ENCODE data around the gene PLPPR3.

PLPPR3 gene

DNA sequence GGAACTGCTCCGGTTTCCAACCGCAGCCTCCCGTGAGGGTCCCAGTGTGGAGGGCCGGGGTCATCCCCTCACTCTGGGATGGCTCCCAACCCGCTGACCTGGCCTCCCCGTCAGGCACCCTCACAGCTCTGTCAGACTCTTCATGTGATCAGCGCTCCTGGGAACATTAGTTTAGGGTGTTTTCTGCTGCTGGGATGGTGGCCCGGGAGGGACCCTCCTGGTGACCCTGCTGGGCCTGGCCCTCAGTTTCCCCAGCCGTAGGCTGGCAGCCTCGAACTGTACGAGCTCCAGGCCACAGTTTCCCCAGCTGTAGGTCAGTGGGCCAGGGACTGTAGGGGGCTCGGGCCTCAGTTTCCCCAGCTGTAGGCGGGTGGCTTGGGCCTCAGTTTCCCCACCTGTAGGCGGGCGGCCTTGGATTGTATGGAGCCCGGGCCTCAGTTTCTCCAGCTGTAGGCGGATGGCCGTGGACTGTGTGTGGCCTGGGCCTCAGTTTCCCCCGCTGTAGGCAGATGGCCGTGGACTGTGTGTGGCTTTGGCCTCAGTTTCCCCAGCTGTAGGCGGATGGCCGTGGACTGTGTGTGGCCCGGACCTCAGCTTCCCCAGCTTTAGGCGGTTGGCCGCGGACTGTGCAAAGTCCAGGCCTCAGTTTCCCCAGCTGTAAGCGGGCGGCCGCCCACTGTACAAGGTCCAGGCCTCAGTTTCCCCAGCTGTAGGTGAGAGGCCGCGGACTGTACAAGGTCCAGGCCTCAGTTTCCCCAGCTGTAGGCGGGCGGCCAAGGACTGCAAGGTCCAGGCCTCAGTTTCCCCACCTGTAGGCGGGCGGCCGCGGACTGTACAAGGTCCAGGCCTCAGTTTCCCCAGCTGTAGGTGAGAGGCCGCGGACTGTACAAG is 25.8 kb downstream of the PLPPR3 start:
- DNase-seq (ENCODE audit: extremely low spot score) = no peak
- TF ChIP-seq, protein P1, sequence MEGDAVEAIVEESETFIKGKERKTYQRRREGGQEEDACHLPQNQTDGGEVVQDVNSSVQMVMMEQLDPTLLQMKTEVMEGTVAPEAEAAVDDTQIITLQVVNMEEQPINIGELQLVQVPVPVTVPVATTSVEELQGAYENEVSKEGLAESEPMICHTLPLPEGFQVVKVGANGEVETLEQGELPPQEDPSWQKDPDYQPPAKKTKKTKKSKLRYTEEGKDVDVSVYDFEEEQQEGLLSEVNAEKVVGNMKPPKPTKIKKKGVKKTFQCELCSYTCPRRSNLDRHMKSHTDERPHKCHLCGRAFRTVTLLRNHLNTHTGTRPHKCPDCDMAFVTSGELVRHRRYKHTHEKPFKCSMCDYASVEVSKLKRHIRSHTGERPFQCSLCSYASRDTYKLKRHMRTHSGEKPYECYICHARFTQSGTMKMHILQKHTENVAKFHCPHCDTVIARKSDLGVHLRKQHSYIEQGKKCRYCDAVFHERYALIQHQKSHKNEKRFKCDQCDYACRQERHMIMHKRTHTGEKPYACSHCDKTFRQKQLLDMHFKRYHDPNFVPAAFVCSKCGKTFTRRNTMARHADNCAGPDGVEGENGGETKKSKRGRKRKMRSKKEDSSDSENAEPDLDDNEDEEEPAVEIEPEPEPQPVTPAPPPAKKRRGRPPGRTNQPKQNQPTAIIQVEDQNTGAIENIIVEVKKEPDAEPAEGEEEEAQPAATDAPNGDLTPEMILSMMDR (IDR thresholded peaks at IDR 0.05; ENCODE audit: control extremely low read depth, extremely low read depth, low read depth, missing control alignments) = no peak
- POLR2A ChIA-PET = interaction anchor here (0.6 to 1.0 kb wide), 2 partner anchors 110 to 217 kb away, joined by 3 to 4 read pairs; no protein-coding TSS in a partner anchor
- CTCF ChIA-PET = interaction anchor here (1.0 to 1.6 kb wide), 2 partner anchors 27 to 43 kb away, joined by 3 read pairs; no protein-coding TSS in a partner anchor

GRCh38 chr19:795073-795611 is 26.6 kb downstream of the PLPPR3 start:
- no peak for DNase-seq (ENCODE audit: extremely low spot score)
- TF ChIP-seq, protein P1 (IDR thresholded peaks at IDR 0.05; ENCODE audit: control extremely low read depth, extremely low read depth, low read depth, missing control alignments) = no peak
- POLR2A ChIA-PET = interaction anchor here (0.6 kb wide), 1 partner anchor 111 kb away, joined by 4 read pairs; no protein-coding TSS in a partner anchor
- CTCF ChIA-PET = interaction anchor here (1.0 to 1.6 kb wide), 2 partner anchors 26 to 43 kb away, joined by 3 read pairs; no protein-coding TSS in a partner anchor

DNA sequence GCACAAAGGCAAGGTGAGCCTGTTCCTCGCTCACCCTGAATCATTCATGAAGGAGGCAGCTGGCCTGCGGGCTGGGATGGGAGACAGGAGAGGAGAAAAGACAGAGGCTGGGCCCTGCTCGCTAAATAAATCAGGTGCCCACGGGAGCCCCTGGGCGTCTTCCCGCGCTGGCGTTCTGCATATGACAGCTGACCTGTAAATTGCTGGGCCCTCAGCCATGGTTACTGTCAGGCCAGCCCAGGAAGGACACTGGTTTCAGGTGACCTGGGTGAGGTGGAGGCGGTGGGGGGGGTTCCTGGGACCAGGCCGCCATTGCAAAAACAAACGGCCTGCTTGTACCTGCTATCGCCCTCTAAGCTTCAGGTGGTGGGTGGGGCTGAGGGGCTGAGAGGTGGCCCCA is 27.9 kb downstream of the PLPPR3 start:
- ChIA-PET CTCF (no interaction called here), POLR2A (interaction anchor here (0.6 kb wide), 2 partner anchors 233 to 1486 kb away, joined by 4 to 7 read pairs; partner anchors contain the start of gene CNN2)
- DNase-seq (ENCODE audit: extremely low spot score) = no peak
- TF ChIP-seq, protein P1 (IDR thresholded peaks at IDR 0.05; ENCODE audit: control extremely low read depth, extremely low read depth, low read depth, missing control alignments) = no peak

DNA sequence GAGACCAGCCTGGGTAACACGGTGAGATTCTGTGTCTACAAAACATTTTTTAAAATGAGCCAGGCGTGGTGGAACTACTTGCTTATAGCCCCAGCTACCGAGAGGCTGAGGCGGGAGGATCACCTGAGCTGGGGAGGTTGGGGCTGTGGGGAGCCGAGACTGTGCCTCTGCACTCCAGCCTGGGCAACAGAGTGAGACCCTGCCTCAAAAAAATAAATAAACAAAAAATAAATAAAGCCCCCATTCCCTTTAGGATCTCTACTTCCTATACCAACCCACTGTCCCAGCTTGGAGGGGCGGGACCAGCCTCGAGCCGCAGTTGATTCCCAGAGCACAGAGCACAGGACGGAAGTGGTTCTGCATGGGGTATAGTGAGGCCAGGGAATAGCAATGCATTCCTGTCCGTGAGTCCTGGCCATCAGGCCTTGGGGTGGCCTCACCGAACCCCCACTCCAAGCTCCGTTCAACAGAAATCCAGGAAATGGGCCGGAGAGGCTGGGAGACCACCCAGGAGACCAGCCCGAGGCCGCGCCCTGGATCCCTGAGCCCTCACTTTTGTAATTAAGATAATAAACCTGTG is 29.4 kb downstream of the PLPPR3 start:
- CTCF ChIA-PET = interaction anchor here (1.4 kb wide), 1 partner anchor 23 kb away, joined by 4 read pairs; no protein-coding TSS in a partner anchor
- POLR2A ChIA-PET = no interaction called here
- no peak for DNase-seq (ENCODE audit: extremely low spot score)
- TF ChIP-seq, protein P1 (IDR thresholded peaks at IDR 0.05; ENCODE audit: control extremely low read depth, extremely low read depth, low read depth, missing control alignments) = no peak

- DNase-seq (ENCODE audit: extremely low spot score) = no peak
- TF ChIP-seq, protein P1 (IDR thresholded peaks at IDR 0.05; ENCODE audit: control extremely low read depth, extremely low read depth, low read depth, missing control alignments) = no peak
- CTCF ChIA-PET = interaction anchor here (1.4 kb wide), 1 partner anchor 22 kb away, joined by 4 read pairs; no protein-coding TSS in a partner anchor
- POLR2A ChIA-PET = no interaction called here
These were observed 30.0 kb downstream of the PLPPR3 start for GRCh38 chr19:791567-792305.
